GM19468 (cell line): ENCODE results near the gene ATN1.
A peak's percentile ranks its signal among the peaks of the same experiment; 100 is the strongest.
"Not testable (repeated sequence)": the region's sequence is repeated elsewhere in the genome, so short reads cannot be mapped to it uniquely, and the experiment has no call there.

ENCODE experiments used
- ATAC-seq: cut with Tn5 transposase; IDR thresholded peaks from one replicate; pipeline ENCODE4 v1.9.1; 2021; ENCODE audit warnings: mild to moderate bottlenecking, moderate library complexity, moderate number of reproducible peaks; ENCODE audit not compliant: unreplicated experiment; ENCODE audit errors: extremely low read depth

Gene ATN1, protein sequence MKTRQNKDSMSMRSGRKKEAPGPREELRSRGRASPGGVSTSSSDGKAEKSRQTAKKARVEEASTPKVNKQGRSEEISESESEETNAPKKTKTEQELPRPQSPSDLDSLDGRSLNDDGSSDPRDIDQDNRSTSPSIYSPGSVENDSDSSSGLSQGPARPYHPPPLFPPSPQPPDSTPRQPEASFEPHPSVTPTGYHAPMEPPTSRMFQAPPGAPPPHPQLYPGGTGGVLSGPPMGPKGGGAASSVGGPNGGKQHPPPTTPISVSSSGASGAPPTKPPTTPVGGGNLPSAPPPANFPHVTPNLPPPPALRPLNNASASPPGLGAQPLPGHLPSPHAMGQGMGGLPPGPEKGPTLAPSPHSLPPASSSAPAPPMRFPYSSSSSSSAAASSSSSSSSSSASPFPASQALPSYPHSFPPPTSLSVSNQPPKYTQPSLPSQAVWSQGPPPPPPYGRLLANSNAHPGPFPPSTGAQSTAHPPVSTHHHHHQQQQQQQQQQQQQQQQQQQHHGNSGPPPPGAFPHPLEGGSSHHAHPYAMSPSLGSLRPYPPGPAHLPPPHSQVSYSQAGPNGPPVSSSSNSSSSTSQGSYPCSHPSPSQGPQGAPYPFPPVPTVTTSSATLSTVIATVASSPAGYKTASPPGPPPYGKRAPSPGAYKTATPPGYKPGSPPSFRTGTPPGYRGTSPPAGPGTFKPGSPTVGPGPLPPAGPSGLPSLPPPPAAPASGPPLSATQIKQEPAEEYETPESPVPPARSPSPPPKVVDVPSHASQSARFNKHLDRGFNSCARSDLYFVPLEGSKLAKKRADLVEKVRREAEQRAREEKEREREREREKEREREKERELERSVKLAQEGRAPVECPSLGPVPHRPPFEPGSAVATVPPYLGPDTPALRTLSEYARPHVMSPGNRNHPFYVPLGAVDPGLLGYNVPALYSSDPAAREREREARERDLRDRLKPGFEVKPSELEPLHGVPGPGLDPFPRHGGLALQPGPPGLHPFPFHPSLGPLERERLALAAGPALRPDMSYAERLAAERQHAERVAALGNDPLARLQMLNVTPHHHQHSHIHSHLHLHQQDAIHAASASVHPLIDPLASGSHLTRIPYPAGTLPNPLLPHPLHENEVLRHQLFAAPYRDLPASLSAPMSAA (N-terminal part only)

DNA sequence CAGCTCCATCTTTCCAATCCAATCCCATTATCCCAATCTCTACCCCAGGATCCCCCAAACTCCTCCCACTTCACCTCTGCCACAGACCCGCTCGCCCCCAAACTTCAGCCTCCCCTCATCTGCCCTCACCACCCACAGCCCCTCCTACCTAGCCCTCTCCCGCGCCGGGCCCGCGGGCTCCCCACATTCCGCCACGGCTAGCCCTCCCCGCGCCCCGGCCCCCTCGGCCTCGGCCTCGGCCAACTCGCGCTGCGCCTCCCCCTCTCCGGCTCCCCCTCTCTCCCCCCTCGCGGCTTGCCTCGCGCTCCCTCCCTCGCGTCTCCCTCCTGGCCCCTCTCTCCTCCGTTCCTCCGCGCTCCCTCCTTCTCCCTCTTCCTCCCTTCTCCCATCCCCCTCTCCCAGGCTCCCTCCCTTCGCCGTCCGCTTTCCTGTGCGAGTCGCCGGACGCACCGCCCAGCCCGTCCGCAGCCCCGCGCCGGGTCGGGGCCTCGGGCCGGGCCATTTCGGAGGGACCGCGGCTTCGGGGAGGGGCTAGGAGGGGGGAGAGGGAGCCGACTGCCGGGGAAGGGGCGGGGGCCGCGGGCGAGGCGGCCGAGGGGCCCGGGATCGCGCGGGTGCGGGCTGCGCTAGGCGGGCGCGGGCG, at the start of gene ATN1:
Gene ATN1, plus strand, starts transcription at position 581 of the 643 bp plus-strand sequence. CDS start 6,043 bp downstream, outside the sequence.
- no peak for ATAC-seq

DNA sequence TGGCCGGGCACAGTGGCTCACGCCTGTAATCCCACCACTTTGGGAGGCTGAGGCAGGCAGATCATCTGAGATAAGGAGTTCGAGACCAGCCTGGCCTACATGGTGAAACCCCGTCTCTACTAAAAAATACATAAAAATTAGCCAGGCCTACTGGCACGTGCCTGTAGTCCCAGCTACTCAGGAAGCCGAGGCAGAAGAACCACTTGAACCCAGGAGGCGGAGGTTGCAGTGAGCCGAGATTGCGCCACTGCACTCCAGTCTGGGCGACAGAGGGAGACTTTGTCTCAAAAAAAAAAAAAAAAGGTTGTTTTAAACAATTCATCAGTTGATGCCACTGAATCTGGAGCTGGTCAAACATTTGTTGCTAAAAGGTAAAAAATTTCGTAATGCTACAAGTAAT, 47.9 kb upstream of the ATN1 start:
- not testable (repeated sequence) for ATAC-seq

DNA sequence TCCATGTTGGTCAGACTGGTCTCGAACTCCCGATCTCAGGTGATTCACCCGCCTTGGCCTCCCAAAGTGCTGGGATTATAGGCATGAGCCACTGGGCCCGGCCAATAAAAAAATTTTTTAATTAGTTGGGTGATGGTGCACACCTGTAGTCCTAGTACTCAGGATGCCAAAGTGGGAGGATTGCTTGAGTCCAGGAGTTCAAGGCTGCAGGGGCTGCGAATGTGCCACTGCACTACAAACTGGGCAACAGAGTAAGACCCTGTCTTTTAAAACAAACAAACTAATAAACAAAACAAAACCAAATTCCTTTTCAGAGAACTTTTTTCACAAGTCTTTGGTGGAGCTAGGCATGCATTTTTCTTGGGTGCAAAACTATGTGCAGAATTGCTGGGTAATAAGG, 44.5 kb upstream of the ATN1 start:
- ATAC-seq: no peak

DNA sequence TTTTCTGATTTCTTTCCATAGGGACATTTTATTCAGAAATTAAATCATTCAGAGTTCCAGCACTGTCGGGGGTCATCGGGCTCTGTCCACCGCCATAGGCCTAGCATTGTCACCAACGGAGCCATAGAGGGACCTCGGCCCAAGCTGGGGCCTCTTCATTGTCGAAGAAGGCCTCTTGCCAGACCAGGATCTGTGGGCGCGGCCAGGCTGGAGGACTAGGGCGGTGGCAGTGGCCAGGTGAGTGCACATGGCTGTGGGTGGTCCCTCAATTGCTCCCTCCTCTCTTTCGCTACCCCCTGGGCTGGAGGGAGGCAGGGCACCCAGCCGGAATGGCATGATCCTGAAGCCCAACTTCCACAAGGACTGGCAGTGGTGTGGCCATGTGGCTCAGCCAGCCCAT, 44.1 kb upstream of the ATN1 start:
- ATAC-seq: no peak

DNA sequence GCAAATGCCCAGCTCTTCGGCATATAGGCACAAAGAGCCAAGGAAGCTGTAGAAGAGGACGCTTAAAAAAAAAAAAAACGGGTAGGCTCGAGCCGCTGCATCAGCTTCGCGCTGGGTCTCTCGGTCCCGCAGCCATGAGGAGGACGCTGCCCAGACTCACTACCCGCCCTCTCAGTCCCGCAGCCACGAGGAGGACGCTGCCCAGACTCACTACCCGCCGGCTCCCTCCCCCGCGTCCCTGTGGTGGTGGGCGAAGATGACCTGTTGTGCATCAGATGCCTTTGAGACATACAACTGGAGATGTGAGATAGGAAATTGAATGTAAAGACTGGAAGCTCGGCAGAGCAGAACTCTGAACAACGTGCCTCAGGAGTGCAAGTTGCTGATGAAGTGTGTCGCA, 43.2 kb upstream of the ATN1 start:
- no peak for ATAC-seq

DNA sequence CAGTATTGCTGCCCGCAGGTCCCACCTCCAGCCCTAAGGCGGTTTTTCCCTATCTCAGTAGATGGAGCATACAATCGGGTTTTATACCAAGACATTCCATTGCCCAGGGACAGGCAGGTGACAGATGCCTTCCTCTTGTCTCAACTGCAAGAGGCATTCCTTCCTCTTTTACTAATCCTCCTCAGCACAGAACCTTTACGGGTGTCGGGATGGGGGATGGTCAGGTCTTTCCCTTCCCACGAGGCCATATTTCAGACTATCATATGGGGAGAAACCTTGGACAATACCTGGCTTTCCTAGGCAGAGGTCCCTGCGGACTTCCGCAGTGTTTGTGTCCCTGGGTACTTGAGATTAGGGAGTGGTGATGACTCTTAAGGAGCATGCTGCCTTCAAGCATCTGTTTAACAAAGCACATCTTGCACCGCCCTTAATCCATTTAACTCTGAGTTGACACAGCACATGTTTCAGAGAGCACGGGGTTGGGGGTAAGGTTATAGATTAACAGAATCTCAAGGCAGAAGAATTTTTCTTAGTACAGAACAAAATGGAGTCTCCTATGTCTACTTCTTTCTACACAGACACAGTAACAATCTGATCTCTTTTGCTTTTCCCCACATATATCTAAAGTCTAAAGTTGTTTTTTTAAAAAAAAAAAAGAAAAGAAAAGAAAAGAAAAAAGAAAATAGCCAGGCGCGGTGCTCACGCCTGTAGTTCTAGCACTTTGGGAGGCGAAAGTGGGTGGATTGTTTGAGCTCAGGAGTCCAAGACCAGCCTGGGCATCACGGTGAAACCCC, 41.4 kb upstream of the ATN1 start:
- ATAC-seq: not testable (repeated sequence)

DNA sequence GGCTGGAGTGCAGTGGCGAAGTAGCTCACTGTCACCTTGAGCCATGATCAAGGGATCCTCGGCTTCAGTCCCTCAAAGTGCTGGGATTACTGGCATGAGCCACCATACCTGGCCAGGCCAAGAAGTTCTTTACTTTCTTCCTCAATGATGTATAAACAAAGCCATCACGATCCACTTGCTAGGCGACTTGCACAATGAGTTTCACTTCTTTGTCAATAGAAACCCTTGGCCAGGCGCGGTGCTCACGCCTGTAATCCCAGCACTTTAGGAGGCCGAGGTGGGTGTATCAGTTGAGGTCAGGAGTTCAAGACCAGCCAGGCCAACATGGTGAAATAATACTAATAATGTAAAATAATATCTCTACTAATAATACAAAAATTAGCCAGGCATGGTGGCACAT, 40.3 kb upstream of the ATN1 start:
- no peak for ATAC-seq

DNA sequence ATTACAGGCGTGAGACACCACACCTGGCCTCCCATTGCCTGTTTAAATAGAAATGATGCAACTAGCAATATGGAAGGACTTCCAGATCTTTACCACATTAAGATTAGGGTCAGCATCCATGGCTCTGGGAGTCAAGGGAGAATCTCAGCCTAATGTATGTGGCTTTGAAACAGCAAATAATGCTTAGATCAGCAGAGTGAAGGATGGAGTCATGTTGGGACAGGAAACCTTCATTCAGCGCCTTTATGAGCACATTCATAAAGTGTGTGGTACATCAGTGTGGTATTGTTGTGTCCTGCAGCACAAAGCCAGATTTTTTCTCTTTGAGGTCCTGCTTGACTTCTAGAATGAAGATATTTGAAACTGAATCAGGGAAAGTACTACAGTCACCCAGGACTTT, 39.4 kb upstream of the ATN1 start:
- ATAC-seq: no peak

DNA sequence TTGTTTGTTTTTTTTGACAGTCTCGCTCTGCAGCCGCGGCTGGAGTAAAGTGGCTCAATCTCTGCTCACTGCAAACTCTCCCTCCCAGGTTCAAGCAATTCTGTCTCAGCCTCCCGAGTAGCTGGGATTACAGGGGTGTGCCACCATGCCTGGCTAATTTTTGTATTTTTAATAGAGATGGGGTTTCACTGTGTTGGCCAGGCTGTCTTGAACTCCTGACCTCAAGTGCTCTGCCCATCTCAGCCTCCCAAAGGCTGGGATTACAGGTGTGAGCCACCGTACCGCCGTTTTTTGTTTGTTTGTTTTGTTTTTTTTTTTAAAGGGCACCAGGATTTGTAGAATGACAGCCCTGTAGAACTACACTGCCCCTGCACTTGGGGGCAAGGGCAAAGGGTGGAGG, 39.0 kb upstream of the ATN1 start:
- not testable (repeated sequence) for ATAC-seq

DNA sequence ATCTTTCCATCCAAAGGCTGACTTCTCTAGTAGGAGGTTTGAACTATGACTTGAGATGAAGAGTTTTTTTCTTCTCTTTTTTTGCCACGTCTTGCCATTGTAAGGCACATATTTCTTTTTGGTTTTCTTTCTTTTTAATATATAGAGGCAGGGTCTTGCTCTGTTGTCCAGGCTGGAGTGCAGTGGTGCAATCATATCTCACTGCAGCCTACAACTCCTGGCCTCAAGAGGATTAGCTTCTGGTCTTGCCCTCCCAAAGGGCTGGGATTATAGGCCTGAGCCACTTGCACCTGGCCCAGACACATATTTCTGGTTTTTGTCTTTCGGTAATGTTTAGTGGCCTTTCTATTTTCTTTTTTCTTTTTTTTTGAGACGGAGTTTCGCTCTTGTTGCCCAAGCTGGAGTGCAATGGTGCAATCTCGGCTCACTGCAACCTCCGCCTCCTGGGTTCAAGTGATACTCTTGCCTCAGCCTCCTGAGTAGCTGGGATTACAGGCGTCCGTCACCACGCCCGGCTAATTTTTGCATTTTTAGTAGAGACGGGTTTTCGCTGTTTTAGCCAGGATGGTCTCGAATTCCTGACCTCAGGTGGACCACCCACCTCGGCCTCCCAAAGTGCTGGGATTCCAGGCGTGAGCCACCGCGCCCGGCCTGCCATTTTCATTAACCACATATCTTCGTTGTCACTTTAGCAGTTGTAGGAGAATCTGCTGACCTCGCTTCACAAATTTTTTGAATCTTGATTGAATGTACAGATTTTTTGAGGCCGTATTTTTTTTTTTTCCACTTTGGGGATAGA, 37.8 kb upstream of the ATN1 start:
- ATAC-seq: not testable (repeated sequence)

DNA sequence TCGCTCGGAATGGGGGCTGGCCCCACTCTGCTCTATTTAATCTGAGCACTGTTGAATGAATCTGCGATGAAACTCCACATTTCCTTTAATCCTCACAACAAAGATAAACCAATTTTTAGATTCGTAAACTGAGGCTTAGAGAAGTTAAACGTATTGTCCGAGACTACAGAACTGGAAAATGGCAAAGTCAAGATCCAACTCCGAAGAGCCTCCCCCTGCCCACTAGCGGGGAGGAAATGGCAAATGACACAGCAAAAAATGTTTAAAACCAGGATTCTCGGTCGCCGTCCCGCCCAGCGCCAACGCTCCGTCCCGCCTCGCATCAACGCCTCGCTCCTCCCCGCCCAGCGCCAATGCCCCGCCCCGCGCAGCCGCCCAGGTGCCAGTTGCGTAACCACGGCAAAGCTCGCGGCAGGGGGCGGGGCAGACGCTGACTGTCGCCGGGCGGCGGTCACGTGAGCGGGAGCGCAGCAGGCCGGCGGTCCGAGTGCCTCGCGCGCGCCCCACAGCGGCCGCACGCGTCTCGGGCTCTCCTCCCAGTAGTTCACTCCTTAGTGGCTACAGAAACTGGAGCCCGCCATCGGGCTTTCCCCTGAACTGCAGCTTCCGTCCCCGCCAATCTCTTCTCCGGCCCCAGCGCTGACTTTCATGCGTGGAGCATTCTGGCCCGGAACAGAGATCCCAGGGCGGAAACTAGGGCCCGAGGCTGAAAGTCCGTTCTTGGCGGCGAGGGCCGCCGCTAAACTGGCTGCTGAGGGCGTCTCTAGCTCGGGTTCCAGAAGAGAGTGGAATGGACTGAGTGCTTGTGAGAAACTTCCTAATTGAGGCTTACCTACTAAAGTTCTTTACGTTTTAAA, 36.7 kb upstream of the ATN1 start:
- peak; percentile 94 for ATAC-seq

DNA sequence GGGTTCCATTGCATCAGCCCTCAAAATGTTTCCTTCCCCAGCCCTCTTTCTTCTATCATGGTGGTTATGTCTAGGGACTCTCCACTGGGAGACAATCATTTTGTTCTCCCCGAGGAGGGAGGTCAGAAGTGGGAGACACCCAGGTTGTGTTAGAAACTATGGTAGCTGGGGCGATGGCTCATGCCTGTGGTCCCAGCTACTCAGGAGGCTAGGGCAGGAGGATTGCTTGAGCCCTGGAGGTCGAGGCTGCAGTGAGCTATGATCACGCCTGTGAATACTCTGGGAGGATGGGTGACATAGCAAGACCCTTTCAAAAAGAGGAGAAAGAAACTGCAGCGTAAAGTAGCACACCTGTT, 36.1 kb upstream of the ATN1 start:
- no peak for ATAC-seq

DNA sequence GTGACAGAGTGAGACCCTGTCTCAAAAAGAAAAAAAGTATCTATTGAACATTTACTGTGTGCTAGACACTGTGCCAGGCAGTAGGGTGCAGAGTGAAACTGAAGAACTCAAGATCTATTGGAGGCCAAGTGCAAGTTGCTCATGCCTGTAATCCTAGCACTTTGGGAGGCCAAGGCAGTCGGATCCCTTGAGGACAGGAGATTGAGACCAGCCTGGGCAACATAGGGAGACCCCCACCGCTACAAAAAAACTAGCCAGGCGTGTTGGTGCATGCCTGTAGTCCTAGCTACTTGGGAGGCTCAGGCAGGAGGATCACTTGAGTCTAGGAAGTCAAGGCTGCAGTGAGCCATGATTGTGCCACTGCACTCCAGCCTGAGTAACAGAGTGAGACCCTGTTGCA, 35.1 kb upstream of the ATN1 start:
- not testable (repeated sequence) for ATAC-seq

DNA sequence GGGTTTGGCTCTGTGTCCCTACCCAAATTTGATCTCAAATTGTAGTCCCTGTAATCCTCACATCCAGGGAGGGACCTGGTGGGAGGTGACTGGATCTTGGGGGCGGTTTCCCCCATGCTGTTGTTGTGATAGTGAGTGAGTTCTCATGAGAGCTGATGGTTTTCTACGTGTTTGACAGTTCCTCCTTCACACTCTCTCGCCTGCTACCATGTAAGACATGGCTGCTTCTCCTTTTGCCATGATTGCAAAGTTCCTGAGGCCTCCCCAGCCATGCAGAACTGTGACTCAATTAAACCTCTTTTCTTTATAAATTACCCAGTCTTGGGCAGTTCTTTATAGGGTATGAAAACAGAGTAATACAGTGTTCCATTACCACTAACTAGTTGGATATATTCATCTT, 33.4 kb upstream of the ATN1 start:
- ATAC-seq: no peak

DNA sequence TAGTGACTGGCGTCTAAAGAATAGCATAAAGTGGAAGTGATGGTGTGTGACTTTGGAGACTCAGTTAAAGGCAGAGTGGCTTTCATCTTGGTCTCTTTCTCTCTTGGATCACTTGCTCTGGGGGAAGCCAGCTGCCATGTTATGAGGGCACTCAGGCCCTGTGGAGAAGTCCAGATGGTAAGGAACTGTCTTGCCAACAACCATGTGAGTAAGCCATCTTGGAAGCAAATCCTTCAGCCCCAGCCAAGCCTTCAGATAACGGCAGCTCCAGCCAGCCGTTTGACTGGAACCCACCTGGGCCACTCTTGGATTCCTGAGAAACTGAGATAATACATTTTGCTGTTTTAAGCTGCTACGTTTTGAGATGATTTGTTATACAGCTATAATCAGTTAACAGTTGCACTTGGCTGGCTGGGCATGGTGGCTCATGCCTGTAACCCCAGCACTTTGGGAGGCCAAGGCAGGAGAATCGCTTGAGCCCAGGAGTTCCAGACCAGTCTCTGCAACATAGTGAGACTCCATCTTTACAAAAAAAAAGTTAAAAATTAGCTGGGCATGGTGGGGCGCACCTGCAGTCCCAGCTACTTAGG, 30.8 kb upstream of the ATN1 start:
- no peak for ATAC-seq

DNA sequence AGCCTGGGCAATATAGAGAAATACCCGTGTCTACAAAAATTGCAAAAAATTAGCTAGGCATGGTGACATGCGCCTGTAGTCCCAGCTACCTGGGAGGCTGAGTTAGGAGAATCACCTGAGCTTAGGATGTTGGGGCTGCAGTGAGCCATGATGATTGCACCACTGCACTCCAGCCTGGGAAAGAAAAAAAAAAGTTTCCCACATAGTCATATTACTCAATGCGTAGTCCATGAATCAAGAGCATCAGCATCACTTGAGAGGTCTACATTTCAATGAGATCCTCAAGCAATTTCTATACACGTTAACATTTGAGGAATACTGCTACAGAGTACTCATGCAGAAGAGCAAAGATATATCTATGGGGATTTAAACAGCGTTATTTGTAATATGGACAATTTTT, 28.3 kb upstream of the ATN1 start:
- no peak for ATAC-seq

DNA sequence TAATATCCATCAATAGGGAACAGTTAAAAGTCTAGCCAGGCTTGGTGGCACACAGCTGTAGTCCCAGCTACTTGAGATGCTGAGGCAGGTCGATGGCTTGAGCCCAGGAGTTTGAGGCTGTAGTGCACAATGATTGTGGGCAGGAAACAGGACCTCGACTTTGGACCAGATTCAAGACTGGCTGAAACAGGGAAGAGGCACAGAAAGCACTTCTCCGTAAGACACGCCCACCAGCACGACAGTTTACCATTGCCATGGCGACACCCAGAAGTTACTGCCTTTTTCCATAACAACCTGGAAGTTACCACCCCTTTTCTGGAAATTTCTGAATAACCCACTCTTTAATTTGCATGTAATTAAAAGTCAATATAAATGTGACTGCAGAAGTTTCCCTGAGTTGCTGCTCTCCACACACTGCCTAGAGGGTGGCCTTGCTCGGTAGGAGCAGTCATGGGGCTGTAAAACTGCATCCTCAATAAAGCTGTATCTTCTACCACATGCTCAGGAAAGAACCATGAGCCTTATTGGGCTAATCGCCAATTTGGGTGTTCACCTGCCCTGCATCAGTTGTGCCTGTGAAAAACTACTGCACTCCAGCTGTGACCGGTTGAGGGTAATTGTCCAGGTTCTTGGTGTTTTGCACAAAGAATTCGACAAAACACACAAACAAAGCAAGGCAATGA, 27.8 kb upstream of the ATN1 start:
- no peak for ATAC-seq
